Sigmoid colon (tissue), 4 donors: ENCODE measurements around the gene MICOS13.

Experiments used
- CTCF ChIP-seq, 4 experiments: fragments of 450-650 bp in 3 of 4; fragments of 200-600 bp in 1 of 4; IDR thresholded peaks; one replicate each; pipeline ENCODE4 v1.5.1; 2016 to 2019; ENCODE audit warnings: antibody characterized with exemption in 4 of 4, mild to moderate bottlenecking in 3 of 4, moderate library complexity in 2 of 4
- POLR2A ChIP-seq, 2 donors: fragments of 450-650 bp; IDR thresholded peaks; one replicate each; pipeline ENCODE4 v1.6.1; 2016; ENCODE audit warnings: antibody characterized with exemption in 2 of 2, mild to moderate bottlenecking in 2 of 2, moderate library complexity in 2 of 2
- POLR2AphosphoS5 ChIP-seq, 4 donors: sonication (generic); formaldehyde crosslinking; IDR thresholded peaks; one replicate each; pipeline ENCODE4 v1.6.1; 2017; ENCODE audit warnings: antibody characterized with exemption in 4 of 4

DNA sequence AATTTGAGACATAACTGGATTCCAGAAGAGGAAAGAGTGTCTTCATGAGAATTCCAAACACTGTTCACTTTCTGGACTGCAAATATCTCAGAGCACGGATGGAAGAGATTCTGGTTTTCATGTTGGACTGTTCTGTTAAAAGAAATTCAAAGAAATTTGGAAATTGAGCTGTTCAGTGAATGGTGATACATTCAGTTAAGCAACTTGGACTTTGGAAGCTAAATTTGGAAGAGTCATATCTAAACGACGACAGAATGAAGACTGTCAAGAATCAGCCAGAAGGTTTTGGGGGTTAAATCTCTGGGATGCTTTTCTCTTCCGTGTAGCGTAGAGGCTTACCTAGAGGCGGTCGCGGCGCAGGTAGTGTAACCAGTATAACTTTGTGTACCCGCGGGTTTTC, 31.9 kb downstream of the MICOS13 start:
- no peak for TF ChIP-seq POLR2A (IDR thresholded peaks at IDR 0.05)
- no peak for TF ChIP-seq CTCF (IDR thresholded peaks at IDR 0.05)
- TF ChIP-seq POLR2AphosphoS5 (IDR thresholded peaks at IDR 0.05), result no peak
